Raji (cell line): ENCODE measurements around the gene KNOP1.

ENCODE experiments used
- POLR2A ChIP-seq: IDR thresholded peaks from 2 replicates; pipeline ENCODE4 v1.6.1; 2011; ENCODE audit warnings: low read depth, low read length, control low read depth; ENCODE audit not compliant: insufficient read depth

Gene KNOP1

GRCh38 chr16:19715566-19715965 lies 2.5 kb downstream of the KNOP1 start:
- TF ChIP-seq POLR2A: no peak

GRCh38 chr16:19713697-19714096 lies 4.3 kb downstream of the KNOP1 start:
- TF ChIP-seq POLR2A: no peak

- no peak for TF ChIP-seq POLR2A
Measured at GRCh38 chr16:19712418-19713058, 5.5 kb downstream of the KNOP1 start.

DNA sequence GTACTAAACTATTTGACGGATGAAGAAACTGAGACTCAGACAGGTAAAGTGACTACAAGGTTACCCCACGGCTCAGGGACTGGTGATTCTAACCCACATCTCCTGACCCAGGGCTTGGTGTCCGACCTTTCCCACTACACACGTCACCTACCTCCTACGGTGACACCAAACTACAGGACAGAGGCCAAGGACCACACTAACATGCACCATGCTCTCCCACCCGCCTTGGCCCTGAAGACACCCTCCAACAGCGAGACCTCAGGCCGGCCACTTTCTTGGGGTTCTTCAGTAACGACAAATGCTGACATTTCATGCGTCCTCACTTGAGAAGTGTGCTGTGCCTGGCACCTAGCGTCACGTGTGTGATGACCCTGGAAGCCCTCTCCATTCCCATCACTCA lies 6.4 kb downstream of the KNOP1 start:
- no peak for TF ChIP-seq POLR2A

GRCh38 chr16:19710991-19711545 lies 7.0 kb downstream of the KNOP1 start:
- TF ChIP-seq POLR2A: no peak

DNA sequence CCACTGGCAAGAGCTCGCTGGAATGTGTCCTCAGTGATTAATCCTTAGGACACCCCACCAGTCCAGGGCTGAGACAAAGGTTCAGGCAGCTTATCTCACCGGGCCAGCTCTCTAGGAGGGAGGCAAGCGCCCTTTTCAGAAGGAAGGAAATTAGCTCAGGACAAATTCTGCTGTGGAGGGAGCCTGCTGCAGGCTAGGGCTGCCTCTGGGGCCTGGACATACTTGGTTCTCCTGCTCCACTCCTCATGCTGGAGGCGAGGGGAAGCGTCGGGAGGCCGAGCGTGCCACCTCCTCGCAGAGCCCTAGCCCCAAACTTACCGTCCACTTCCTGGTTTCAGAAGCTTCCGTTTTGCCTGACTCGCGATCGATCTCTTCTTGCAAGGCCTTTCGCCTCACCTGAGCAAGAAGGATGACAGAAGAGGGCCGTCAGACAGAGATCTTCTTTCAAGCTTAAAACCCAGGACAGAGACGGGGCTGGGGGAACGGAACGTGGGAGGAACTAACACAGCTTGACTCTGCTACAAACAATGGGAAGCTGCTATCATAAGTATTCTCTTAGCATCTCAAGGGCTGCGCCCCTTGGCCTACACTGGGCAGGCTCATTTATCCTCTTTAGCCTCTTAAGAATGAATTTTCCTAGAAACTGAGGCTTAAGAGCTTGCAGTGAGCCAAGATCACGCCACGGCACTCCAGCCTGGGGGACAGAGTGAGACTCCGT lies 7.7 kb downstream of the KNOP1 start:
- TF ChIP-seq POLR2A: no peak

GRCh38 chr16:19709381-19710136 lies 8.5 kb downstream of the KNOP1 start:
- TF ChIP-seq POLR2A: no peak

- no peak for TF ChIP-seq POLR2A
Measured at GRCh38 chr16:19708296-19709205, 9.5 kb downstream of the KNOP1 start.

- no peak for TF ChIP-seq POLR2A
Measured at GRCh38 chr16:19707569-19708295, 10.3 kb downstream of the KNOP1 start.

- TF ChIP-seq POLR2A: no peak
Measured at GRCh38 chr16:19706846-19707245, 11.2 kb downstream of the KNOP1 start.

DNA sequence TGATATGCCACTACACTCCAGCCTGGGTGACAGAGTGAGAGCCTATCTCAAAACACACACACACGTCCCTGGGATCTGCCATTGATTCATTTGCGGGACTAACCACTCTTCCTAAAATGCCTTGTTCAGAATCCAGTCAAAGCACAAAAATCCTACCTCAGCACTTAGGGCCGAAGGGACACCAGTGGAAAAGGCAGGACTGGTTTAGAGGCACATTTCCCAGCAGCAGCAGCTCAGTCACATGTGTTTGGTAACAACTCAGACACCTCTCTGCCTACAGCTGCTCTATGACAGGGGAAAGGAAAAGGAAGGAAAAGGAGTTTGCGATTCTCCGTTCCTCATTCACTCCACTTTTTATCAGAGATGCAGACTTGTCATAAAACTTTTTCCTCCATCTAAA lies 12.2 kb downstream of the KNOP1 start:
- no peak for TF ChIP-seq POLR2A

- no peak for TF ChIP-seq POLR2A
Measured at GRCh38 chr16:19705146-19705501, 12.9 kb downstream of the KNOP1 start.

- no peak for TF ChIP-seq POLR2A
Measured at GRCh38 chr16:19704321-19705145, 13.5 kb downstream of the KNOP1 start.
